ENCODE data around the gene SLC6A13.

DNA sequence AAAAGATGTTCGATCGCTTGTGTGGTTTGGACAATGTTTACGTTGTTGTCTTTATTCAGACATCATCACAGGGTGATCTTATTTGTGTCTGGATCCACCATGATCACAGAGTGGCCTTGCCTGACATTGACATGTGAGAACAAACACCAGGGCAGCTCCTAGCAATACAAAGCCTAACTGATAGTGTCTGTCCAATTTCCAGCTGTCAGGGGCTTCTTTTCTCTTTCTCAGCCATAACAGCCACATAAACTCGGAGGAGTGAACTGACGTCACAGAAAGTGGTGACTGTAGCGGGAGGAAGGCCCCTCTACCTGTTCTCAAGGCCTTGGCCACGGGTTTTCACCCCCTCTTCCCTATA is 5.8 kb upstream of the SLC6A13 start:
- TF ChIP-seq POLR2A (IDR thresholded peaks at IDR 0.05) (no peak), POLR2AphosphoS5 (IDR thresholded peaks at IDR 0.05) (no peak), CTCF (IDR thresholded peaks at IDR 0.05) (no peak), EP300 (IDR thresholded peaks at IDR 0.05) (no peak)
